Psoas muscle (tissue), 8 donors: ENCODE results near the gene FASN. TPM values are rescaled to one million over a fixed set of nuclear protein-coding genes. Genes with fewer than 3 reads are reported as not detected.
A peak's percentile ranks its signal among the peaks of the same experiment; 100 is the strongest.

Experiments
- ATAC-seq, 4 donors: fragments of 200-7000 bp; cut with Tn5 transposase; one replicate each; pipeline ENCODE4 v1.9.1; 2020; ENCODE audit warnings: moderate library complexity in 3 of 4, mild to moderate bottlenecking in 2 of 4
- DNase-seq, 2 donors: peaks; one replicate each; pipeline ENCODE4 v3.0.0-alpha.2; 2020
- H3K27ac ChIP-seq: fragments of 200-600 bp; one replicate; pipeline ENCODE4 v1.8.0; 2022
- H3K27me3 ChIP-seq, 3 donors: fragments of 200-600 bp in 1 of 3; one replicate each; pipeline versions ENCODE4 v1.6.1 to v1.8.0; 2013 to 2022; ENCODE audit warnings: low read length in 2 of 3, mild to moderate bottlenecking in 2 of 3, moderate library complexity in 1 of 3; ENCODE audit not compliant: insufficient read depth in 3 of 3
- H3K36me3 ChIP-seq, 2 donors: fragments of 200-600 bp in 1 of 2; one replicate each; pipeline versions ENCODE4 v1.6.1 to v1.8.0; 2013 to 2022; ENCODE audit warnings: low read depth in 1 of 2, mild to moderate bottlenecking in 1 of 2, moderate library complexity in 1 of 2; ENCODE audit not compliant: insufficient read depth in 1 of 2
- H3K4me1 ChIP-seq: fragments of 200-600 bp; one replicate; pipeline ENCODE4 v1.8.0; 2022
- H3K4me3 ChIP-seq: fragments of 200-600 bp; one replicate; pipeline ENCODE4 v1.8.0; 2022; ENCODE audit warnings: mild to moderate bottlenecking
- H3K9me3 ChIP-seq: fragments of 200-600 bp; one replicate; pipeline ENCODE4 v1.8.0; 2022
- CTCF ChIP-seq: fragments of 200-600 bp; IDR thresholded peaks from one replicate; pipeline ENCODE4 v1.8.0; 2022; ENCODE audit warnings: antibody characterized with exemption
- WGBS, 3 donors: extraction: QIAGEN DNeasy Blood & Tissue Kit; methylation state at CpG; one replicate each; pipeline versions ENCODE4 v1.1.6 to v1.1.7; 2013; 5-methylcytosine and 5-hydroxymethylcytosine counted together
- intact Hi-C, 2 donors: fragments of 100-400 bp; cut with DNase I; formaldehyde crosslinking; loops; one replicate each; pipeline versions ENCODE4 v1.11.0 to v1.14.2; 2022
- polyA plus RNA-seq, 3 donors: library from polyadenylated mRNA; stranded (reverse); fragments of 200-250 nt; gene quantifications; one replicate each; pipeline ENCODE4 v1.2.3, GENCODE V29; 2013
- total RNA-seq, 4 donors: library from RNA; stranded (reverse); fragmentation: NEBNext Ultra II Directional in 2 of 4; extraction: Animal tissue kit (Norgen Biotek cat#: 25700) in 2 of 4; gene quantifications; one replicate each; pipeline versions ENCODE4 v1.2.1 to v1.2.4, GENCODE V29; 2021 to 2023
- donor health status: healthy with polysubstance abuse.
- donor health status: DM: no; HTN: no; CAD: no; lungs with moderate emphysema.
- donor health status: Bipolar disorder and iron deficiency.
- donor health status: healthy.
- donor health status: DM: yes; HTN: yes; CAD: no.
- donor health status: DM: no; HTN: no; CAD: no.
- donor health status: DM: no; HTN: no; CAD: no.
- donor health status: DM: yes; HTN: yes; CAD: no.

Gene FASN
- total and polyA plus RNA-seq, 7 donors = 8.9 to 37.3 (median 22.7) TPM

- no peaks in the 10 kb centered on the region for H3K27me3 ChIP-seq
- H3K36me3 ChIP-seq = peaks cover 10 to 69% of the 10 kb centered on the region in 2 donors
- intact Hi-C loops = no loop called here
- H3K27ac ChIP-seq = no peak overlapping the region
- peaks cover 9% of the 10 kb centered on the region for H3K4me1 ChIP-seq
- H3K4me3 ChIP-seq = no peak overlapping the region
- TF ChIP-seq CTCF = no peak
- WGBS, 3 donors = 73 to 74% (median 73%) methylated on average over 23 to 24 of the region's 24 CpGs
- no peak for ATAC-seq
- DNase-seq = peak; percentile 10 to 55
- H3K9me3 ChIP-seq = no peaks in the 10 kb centered on the region
These were observed 35.7 kb downstream of the FASN start for GRCh38 chr17:82062076-82062983.

GRCh38 chr17:82061047-82061925 lies 36.8 kb downstream of the FASN start:
- WGBS, 3 donors = 84 to 89% (median 85%) methylated on average over 33 to 34 of the region's 34 CpGs
- ATAC-seq = no peak
- no peak for TF ChIP-seq CTCF

GRCh38 chr17:82060614-82061013 lies 37.4 kb downstream of the FASN start:
- no peak overlapping the region for H3K4me3 ChIP-seq
- TF ChIP-seq CTCF = no peak
- peaks cover 9% of the 10 kb centered on the region for H3K4me1 ChIP-seq
- no peak overlapping the region for H3K27ac ChIP-seq
- ATAC-seq = no peak
- intact Hi-C loops = no loop called here
- peak; percentile 13 to 45 for DNase-seq
- WGBS, 3 donors = 84 to 85% (median 85%) methylated on average over 14 of the region's 14 CpGs
- H3K36me3 ChIP-seq = peaks cover 10 to 86% of the 10 kb centered on the region in 2 donors
- no peaks in the 10 kb centered on the region for H3K9me3 ChIP-seq
- H3K27me3 ChIP-seq = no peaks in the 10 kb centered on the region

More at GRCh38 chr17:82061047-82061925, 36.8 kb downstream of the FASN start:
- H3K9me3 ChIP-seq = no peaks in the 10 kb centered on the region
- H3K27me3 ChIP-seq = no peaks in the 10 kb centered on the region
- H3K27ac ChIP-seq = no peak overlapping the region
- DNase-seq = peak; percentile 7 to 51
- H3K4me3 ChIP-seq = no peak overlapping the region
- H3K36me3 ChIP-seq = peaks cover 10 to 79% of the 10 kb centered on the region in 2 donors
- intact Hi-C loops = no loop called here
- H3K4me1 ChIP-seq = peaks cover 9% of the 10 kb centered on the region

- no peaks in the 10 kb centered on the region for H3K27me3 ChIP-seq
- H3K9me3 ChIP-seq = no peaks in the 10 kb centered on the region
- peaks cover 9% of the 10 kb centered on the region for H3K4me1 ChIP-seq
- 75 to 88% (median 77%) methylated on average over 16 of the region's 16 CpGs for WGBS, 3 donors
- no peak overlapping the region for H3K4me3 ChIP-seq
- H3K27ac ChIP-seq = no peak overlapping the region
- intact Hi-C loops = no loop called here
- H3K36me3 ChIP-seq = peaks cover 10 to 92% of the 10 kb centered on the region in 2 donors
- TF ChIP-seq CTCF = no peak
- peak in 1 of 2 donors; percentile 43 for DNase-seq
- no peak for ATAC-seq
These were observed 38.0 kb downstream of the FASN start for GRCh38 chr17:82060001-82060380.
